Uterus (tissue), 2 donors: ENCODE results near the gene TIGD2.

Source experiments
- POLR2A ChIP-seq, 2 donors: fragments of 450-650 bp; IDR thresholded peaks; one replicate each; pipeline ENCODE4 v1.6.1; 2016; ENCODE audit warnings: antibody characterized with exemption in 2 of 2, mild to moderate bottlenecking in 1 of 2, moderate library complexity in 1 of 2
- TF ChIP-seq, protein P1 (sequence below), 4 experiments: fragments of 200-600 bp in 2 of 4; fragments of 450-650 bp in 2 of 4; sonication (generic) in 2 of 4; IDR thresholded peaks; one replicate each; pipeline ENCODE4 v1.5.1; 2016 to 2019; ENCODE audit warnings: antibody characterized with exemption in 4 of 4, mild to moderate bottlenecking in 2 of 4, moderate library complexity in 1 of 4

DNA sequence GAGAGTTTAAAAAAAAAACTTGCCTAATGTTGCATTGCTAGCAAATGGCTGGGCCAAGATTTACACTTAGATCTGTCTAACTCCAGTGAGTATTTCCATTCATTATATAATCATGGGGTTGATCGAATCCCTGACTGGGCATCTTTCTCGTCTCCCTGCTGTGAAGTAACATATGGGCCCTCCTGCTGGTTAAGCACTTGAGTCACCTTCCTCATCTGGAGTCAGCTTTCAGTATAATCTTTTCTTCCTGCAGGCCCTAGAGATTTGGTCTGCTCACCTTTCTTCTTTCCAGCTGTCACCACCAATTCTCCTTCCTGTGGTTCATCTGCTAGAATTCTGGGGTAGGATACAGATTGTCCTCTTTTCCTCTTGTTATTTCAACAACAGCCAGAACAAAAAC, 41.6 kb downstream of the TIGD2 start:
- TF ChIP-seq POLR2A (IDR thresholded peaks at IDR 0.05) = no peak
- TF ChIP-seq, protein P1, sequence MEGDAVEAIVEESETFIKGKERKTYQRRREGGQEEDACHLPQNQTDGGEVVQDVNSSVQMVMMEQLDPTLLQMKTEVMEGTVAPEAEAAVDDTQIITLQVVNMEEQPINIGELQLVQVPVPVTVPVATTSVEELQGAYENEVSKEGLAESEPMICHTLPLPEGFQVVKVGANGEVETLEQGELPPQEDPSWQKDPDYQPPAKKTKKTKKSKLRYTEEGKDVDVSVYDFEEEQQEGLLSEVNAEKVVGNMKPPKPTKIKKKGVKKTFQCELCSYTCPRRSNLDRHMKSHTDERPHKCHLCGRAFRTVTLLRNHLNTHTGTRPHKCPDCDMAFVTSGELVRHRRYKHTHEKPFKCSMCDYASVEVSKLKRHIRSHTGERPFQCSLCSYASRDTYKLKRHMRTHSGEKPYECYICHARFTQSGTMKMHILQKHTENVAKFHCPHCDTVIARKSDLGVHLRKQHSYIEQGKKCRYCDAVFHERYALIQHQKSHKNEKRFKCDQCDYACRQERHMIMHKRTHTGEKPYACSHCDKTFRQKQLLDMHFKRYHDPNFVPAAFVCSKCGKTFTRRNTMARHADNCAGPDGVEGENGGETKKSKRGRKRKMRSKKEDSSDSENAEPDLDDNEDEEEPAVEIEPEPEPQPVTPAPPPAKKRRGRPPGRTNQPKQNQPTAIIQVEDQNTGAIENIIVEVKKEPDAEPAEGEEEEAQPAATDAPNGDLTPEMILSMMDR (IDR thresholded peaks at IDR 0.05) = no peak
